ENCODE results near the gene SH3GL2.
"Not testable (repeated sequence)": the region's sequence is repeated elsewhere in the genome, so short reads cannot be mapped to it uniquely, and the experiment has no call there.

Gene SH3GL2

DNA sequence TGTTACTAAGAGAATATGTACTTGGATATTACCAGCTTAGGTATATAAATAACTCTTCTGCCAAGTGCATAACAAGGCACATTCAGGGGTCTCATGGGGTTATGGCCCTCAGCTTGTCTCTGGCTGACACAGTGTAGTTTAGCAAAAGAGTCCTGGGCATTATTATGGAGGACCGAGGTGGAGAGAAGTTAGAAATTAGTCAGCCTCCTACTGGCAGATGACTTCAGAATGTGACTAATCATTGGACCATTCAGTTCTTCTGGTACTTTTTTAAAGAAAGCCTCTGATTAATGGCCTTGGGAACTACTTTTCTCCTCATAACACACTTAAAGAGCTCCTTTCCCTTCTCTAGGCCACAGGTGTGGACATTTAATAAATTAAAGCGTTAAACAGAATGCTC, 178.9 kb downstream of the SH3GL2 start:
- no peaks in the 10 kb centered on the region for H3K27me3 ChIP-seq (ENCODE audit: low read depth, low read length)
- H3K36me3 ChIP-seq (ENCODE audit: control insufficient read depth in 1 of 2, insufficient read depth in 2 of 2, low read length in 2 of 2), result no peaks in the 10 kb centered on the region
- no peak overlapping the region for H3K27ac ChIP-seq (ENCODE audit: low read length)
- H3K9me3 ChIP-seq (ENCODE audit: control insufficient read depth in 1 of 2, low read length in 2 of 2), result peaks cover 0 to 5% of the 10 kb centered on the region in 2 donors
- no peak overlapping the region for H3K4me3 ChIP-seq (ENCODE audit: low read depth in 1 of 2, low read length in 2 of 2)
- no peaks in the 10 kb centered on the region for H3K4me1 ChIP-seq (ENCODE audit: control insufficient read depth in 1 of 2, insufficient read depth in 2 of 2, low read length in 2 of 2)

DNA sequence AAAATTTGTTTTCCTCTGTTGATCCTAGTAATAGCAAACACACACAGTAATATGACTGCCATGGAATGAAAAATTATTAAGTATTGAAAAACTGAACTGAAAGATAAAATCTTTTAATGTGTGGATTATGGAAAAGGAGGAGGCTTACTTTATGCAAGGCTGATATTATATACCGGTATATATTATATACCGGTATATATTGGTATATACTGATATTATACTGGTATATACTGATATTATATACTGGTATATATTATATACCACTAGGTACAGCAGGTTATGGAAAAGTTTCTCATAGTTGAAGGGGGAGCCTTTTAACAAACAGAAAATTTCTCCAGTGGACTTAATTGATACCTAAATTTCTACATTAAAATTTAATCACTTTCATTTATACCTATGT, 181.4 kb downstream of the SH3GL2 start:
- Histone ChIP-seq H3K9me3 (ENCODE audit: control insufficient read depth in 1 of 2, low read length in 2 of 2) (no peaks in the 10 kb centered on the region), H3K27ac (ENCODE audit: low read length) (no peak overlapping the region), H3K4me1 (ENCODE audit: control insufficient read depth in 1 of 2, insufficient read depth in 2 of 2, low read length in 2 of 2) (no peaks in the 10 kb centered on the region), H3K36me3 (ENCODE audit: control insufficient read depth in 1 of 2, insufficient read depth in 2 of 2, low read length in 2 of 2) (no peaks in the 10 kb centered on the region), H3K4me3 (ENCODE audit: low read depth in 1 of 2, low read length in 2 of 2) (no peak overlapping the region), H3K27me3 (ENCODE audit: low read depth, low read length) (no peaks in the 10 kb centered on the region)

DNA sequence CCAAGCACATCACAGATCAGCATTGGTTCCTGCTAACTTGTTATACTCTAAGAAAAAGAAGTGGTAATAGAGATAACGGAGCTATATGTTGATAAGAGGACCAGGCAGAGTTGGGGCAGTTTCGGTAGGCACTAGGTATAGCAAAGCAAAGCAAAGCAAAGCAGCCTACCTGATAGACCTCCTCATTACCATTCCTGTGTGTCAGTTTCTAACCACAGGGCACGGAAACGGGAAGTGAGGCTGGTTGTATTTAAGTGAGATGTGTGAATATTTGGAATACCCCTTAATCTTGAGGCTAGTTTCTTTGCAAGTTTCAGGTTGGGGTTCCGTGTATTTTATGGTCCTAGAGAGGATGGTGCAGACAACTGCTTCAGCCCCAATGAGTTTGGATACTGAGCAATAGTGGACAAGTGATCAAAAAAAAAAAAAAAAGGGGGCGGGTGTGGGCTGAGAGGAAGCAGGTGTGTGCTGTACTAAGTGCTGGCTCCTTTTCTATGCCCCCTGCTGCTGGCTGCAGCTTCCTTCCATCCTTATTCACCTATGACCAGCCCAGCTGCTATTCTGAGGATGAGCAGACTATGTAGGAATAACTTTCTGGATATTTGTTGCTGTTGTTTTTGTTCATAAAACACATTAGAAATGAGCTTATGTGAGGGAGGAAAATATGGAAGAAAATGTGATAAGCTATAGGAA, 183.3 kb downstream of the SH3GL2 start:
- Histone ChIP-seq H3K36me3 (ENCODE audit: control insufficient read depth in 1 of 2, insufficient read depth in 2 of 2, low read length in 2 of 2) (no peaks in the 10 kb centered on the region), H3K9me3 (ENCODE audit: control insufficient read depth in 1 of 2, low read length in 2 of 2) (no peaks in the 10 kb centered on the region), H3K27ac (ENCODE audit: low read length) (no peak overlapping the region), H3K27me3 (ENCODE audit: low read depth, low read length) (no peaks in the 10 kb centered on the region), H3K4me3 (ENCODE audit: low read depth in 1 of 2, low read length in 2 of 2) (no peak overlapping the region), H3K4me1 (ENCODE audit: control insufficient read depth in 1 of 2, insufficient read depth in 2 of 2, low read length in 2 of 2) (no peaks in the 10 kb centered on the region)

DNA sequence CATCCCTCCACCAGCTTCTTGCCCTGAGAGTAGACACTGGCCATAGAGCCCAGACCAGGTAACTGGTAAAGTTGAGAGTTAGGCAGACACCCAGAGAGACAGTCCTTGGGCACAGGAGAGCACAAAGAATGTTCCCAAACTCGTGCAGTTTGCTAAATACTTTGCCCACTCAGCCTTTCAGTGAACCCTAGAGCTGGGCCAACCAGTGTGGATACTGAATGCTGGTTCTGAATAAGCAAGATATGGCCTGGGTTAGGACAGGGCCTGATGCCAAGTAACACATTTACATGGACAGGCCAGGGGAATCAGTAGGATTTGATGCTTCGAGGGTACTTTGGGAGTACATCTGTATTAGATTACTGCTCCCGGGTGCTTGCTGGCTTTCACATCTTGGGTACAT, 185.4 kb downstream of the SH3GL2 start:
- no peaks in the 10 kb centered on the region for H3K36me3 ChIP-seq (ENCODE audit: control insufficient read depth in 1 of 2, insufficient read depth in 2 of 2, low read length in 2 of 2)
- no peaks in the 10 kb centered on the region for H3K9me3 ChIP-seq (ENCODE audit: control insufficient read depth in 1 of 2, low read length in 2 of 2)
- no peak overlapping the region for H3K4me3 ChIP-seq (ENCODE audit: low read depth in 1 of 2, low read length in 2 of 2)
- H3K27ac ChIP-seq (ENCODE audit: low read length), result no peak overlapping the region
- H3K27me3 ChIP-seq (ENCODE audit: low read depth, low read length), result no peaks in the 10 kb centered on the region
- no peaks in the 10 kb centered on the region for H3K4me1 ChIP-seq (ENCODE audit: control insufficient read depth in 1 of 2, insufficient read depth in 2 of 2, low read length in 2 of 2)

DNA sequence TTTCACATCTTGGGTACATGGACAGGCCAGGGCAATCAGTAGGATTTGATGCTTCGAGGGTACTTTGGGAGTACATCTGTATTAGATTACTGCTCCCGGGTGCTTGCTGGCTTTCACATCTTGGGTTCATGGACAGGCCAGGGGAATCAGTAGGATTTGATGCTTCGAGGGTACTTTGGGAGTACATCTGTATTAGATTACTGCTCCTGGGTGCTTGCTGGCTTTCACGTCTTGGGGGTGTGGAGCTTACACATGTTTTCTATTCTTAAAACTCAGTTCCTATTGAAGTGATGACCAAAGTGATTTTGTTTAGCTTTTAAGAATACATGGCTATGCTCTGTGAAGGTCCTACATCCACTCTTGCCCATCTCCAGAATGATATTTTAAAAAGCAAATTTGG, 186.3 kb downstream of the SH3GL2 start:
- not testable (repeated sequence) for H3K4me3 ChIP-seq (ENCODE audit: low read depth in 1 of 2, low read length in 2 of 2); H3K27me3 ChIP-seq (ENCODE audit: low read depth, low read length); H3K4me1 ChIP-seq (ENCODE audit: control insufficient read depth in 1 of 2, insufficient read depth in 2 of 2, low read length in 2 of 2); H3K36me3 ChIP-seq (ENCODE audit: control insufficient read depth in 1 of 2, insufficient read depth in 2 of 2, low read length in 2 of 2); H3K27ac ChIP-seq (ENCODE audit: low read length); H3K9me3 ChIP-seq (ENCODE audit: control insufficient read depth in 1 of 2, low read length in 2 of 2)

DNA sequence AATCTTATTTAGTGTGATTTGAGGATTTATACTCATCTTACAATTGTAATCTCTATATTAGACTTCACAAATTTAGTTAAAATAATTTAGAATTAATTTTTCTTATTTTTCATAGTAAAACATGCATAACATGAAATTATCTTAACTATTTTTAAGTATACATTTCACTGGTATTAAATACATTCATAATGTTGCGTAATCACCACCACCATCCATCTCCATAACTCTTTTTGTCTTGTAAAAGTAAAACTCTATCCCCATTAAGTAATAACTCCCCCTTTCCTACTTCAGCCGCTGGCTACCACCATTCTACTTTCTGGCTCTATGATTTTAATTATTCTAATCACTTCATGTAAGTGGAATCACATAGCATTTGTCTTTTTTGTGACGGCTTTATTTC, 193.4 kb downstream of the SH3GL2 start:
- Histone ChIP-seq H3K27me3 (ENCODE audit: low read depth, low read length) (no peaks in the 10 kb centered on the region), H3K9me3 (ENCODE audit: control insufficient read depth in 1 of 2, low read length in 2 of 2) (no peaks in the 10 kb centered on the region), H3K4me1 (ENCODE audit: control insufficient read depth in 1 of 2, insufficient read depth in 2 of 2, low read length in 2 of 2) (no peaks in the 10 kb centered on the region), H3K36me3 (ENCODE audit: control insufficient read depth in 1 of 2, insufficient read depth in 2 of 2, low read length in 2 of 2) (no peaks in the 10 kb centered on the region), H3K4me3 (ENCODE audit: low read depth in 1 of 2, low read length in 2 of 2) (no peak overlapping the region), H3K27ac (ENCODE audit: low read length) (no peak overlapping the region)

DNA sequence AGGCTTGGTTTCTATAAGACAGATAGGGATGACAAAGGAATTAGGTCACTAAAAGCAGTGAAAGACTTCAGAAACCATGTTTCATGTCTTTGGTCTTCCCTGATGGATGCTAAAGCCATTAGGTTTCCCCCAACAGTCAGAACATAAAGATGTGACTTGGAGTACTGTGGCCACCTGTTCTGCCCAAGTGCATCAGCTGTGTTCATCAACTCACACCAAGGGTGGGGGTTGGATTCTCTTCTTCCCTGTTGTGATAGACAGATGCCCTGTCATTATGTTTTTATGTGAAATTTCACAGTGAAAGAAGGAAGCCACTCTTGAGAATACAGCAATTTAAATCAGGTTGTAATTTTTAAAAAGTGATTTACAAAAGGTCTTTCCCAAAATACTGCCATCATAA, 196.8 kb downstream of the SH3GL2 start:
- H3K36me3 ChIP-seq (ENCODE audit: control insufficient read depth in 1 of 2, insufficient read depth in 2 of 2, low read length in 2 of 2), result no peaks in the 10 kb centered on the region
- H3K27ac ChIP-seq (ENCODE audit: low read length), result no peak overlapping the region
- no peaks in the 10 kb centered on the region for H3K4me1 ChIP-seq (ENCODE audit: control insufficient read depth in 1 of 2, insufficient read depth in 2 of 2, low read length in 2 of 2)
- H3K4me3 ChIP-seq (ENCODE audit: low read depth in 1 of 2, low read length in 2 of 2), result no peak overlapping the region
- H3K9me3 ChIP-seq (ENCODE audit: control insufficient read depth in 1 of 2, low read length in 2 of 2), result no peaks in the 10 kb centered on the region
- H3K27me3 ChIP-seq (ENCODE audit: low read depth, low read length), result no peaks in the 10 kb centered on the region

DNA sequence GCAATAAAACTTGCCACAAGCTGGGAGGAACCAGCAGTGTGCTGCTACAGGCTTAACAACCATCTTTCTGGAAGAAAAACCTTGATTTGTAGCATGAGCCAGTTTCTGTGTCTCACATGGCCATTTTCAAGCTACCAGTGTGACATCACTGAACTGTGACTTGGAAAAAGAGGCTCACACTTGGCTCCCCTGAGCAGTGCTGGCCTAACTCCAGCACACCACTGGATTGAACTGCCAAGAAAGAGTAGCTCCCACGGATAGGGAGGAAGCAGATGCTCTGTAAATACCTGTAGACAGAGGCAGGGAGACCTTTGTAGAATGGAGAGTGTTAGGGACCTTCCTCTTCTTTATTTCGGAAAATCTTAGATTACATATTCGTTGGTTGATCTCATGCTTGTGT, 197.9 kb downstream of the SH3GL2 start:
- no peak overlapping the region for H3K27ac ChIP-seq (ENCODE audit: low read length)
- H3K4me1 ChIP-seq (ENCODE audit: control insufficient read depth in 1 of 2, insufficient read depth in 2 of 2, low read length in 2 of 2), result no peaks in the 10 kb centered on the region

DNA sequence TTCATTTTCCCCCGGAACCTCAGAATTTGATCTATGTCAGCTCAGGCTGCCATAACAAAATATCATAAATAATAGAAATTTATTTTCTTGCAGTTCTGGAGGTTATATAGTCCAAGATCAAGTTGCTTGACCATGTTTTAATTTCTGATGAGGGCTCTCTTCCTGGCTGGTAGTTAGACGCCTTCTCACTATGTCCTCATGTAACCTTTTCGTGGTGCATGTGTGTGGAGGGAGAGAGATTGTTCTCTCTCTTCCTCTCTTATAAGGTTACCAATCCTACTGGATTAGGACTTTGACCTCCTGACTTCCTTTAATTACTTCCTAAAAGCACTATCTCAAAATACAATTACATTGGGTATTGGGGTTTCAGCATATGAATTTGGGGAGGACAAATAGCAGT, 198.6 kb downstream of the SH3GL2 start:
- H3K4me3 ChIP-seq (ENCODE audit: low read depth in 1 of 2, low read length in 2 of 2), result no peak overlapping the region
- H3K27me3 ChIP-seq (ENCODE audit: low read depth, low read length), result no peaks in the 10 kb centered on the region
- no peaks in the 10 kb centered on the region for H3K36me3 ChIP-seq (ENCODE audit: control insufficient read depth in 1 of 2, insufficient read depth in 2 of 2, low read length in 2 of 2)
- no peaks in the 10 kb centered on the region for H3K9me3 ChIP-seq (ENCODE audit: control insufficient read depth in 1 of 2, low read length in 2 of 2)
- H3K27ac ChIP-seq (ENCODE audit: low read length), result no peak overlapping the region
- no peaks in the 10 kb centered on the region for H3K4me1 ChIP-seq (ENCODE audit: control insufficient read depth in 1 of 2, insufficient read depth in 2 of 2, low read length in 2 of 2)

More for the DNA sequence above, 197.9 kb downstream of the SH3GL2 start:
- H3K4me3 ChIP-seq (ENCODE audit: low read depth in 1 of 2, low read length in 2 of 2), result no peak overlapping the region
- H3K9me3 ChIP-seq (ENCODE audit: control insufficient read depth in 1 of 2, low read length in 2 of 2), result no peaks in the 10 kb centered on the region
- H3K36me3 ChIP-seq (ENCODE audit: control insufficient read depth in 1 of 2, insufficient read depth in 2 of 2, low read length in 2 of 2), result no peaks in the 10 kb centered on the region
- no peaks in the 10 kb centered on the region for H3K27me3 ChIP-seq (ENCODE audit: low read depth, low read length)

DNA sequence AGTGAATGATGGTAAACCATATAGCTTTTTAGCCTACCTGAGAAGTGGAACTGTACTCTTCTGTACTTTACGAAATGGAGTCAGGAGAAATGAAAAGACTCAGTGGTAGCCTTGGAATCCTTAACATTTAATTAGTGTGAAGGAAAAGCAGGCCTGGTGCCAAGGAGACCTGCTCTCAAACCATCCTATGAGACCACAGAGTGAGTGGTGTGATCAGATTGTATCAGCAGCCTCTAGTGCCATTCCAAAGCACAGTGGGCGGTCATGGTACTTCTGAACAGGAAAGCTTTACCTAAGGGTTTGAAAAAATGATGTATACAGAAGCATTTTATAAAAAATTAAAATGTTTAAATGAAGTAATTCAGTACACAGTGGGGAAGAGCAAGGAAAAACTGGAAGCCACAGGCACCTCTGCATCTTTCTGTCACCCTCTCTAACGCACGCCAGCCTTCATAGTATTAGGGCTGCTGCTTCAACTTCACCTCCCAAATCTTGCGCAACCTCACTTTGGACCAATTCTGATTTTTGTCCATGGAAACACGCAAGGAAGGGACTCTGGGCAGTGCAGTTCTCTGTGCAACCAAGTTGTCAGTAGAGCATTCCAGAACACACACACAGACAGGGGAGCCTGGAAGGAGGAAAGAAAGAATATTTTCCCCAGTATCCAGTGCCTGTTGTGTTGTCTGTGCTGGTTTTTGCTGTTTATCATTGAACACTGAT, 203.7 kb downstream of the SH3GL2 start:
- H3K27ac ChIP-seq (ENCODE audit: low read length), result no peak overlapping the region
- H3K4me1 ChIP-seq (ENCODE audit: control insufficient read depth in 1 of 2, insufficient read depth in 2 of 2, low read length in 2 of 2), result no peaks in the 10 kb centered on the region
- H3K9me3 ChIP-seq (ENCODE audit: control insufficient read depth in 1 of 2, low read length in 2 of 2), result no peaks in the 10 kb centered on the region
- H3K4me3 ChIP-seq (ENCODE audit: low read depth in 1 of 2, low read length in 2 of 2), result no peak overlapping the region
- no peaks in the 10 kb centered on the region for H3K27me3 ChIP-seq (ENCODE audit: low read depth, low read length)
- H3K36me3 ChIP-seq (ENCODE audit: control insufficient read depth in 1 of 2, insufficient read depth in 2 of 2, low read length in 2 of 2), result no peaks in the 10 kb centered on the region

DNA sequence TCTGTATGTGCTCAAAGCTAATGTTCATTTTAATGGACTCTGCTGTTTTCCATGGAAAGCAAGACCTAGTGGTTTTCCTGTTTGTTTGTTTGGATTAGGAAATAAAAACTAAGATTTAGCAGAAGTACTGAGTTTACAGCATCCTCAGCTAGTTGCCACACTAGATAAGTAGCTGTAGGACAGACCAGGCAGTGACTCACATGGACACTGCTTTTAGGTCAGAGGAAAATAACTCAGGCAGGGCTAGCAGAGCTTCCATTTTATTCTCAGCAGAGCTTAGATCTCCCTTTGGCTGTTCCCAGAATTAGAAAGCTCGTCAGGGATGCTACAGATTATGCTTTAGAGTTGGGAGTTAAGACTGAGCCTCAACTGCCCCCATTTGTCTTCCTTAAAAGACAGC, 204.4 kb downstream of the SH3GL2 start:
- no peaks in the 10 kb centered on the region for H3K36me3 ChIP-seq (ENCODE audit: control insufficient read depth in 1 of 2, insufficient read depth in 2 of 2, low read length in 2 of 2)
- H3K27ac ChIP-seq (ENCODE audit: low read length), result no peak overlapping the region
- H3K4me3 ChIP-seq (ENCODE audit: low read depth in 1 of 2, low read length in 2 of 2), result no peak overlapping the region
- no peaks in the 10 kb centered on the region for H3K9me3 ChIP-seq (ENCODE audit: control insufficient read depth in 1 of 2, low read length in 2 of 2)
- no peaks in the 10 kb centered on the region for H3K4me1 ChIP-seq (ENCODE audit: control insufficient read depth in 1 of 2, insufficient read depth in 2 of 2, low read length in 2 of 2)
- H3K27me3 ChIP-seq (ENCODE audit: low read depth, low read length), result no peaks in the 10 kb centered on the region

DNA sequence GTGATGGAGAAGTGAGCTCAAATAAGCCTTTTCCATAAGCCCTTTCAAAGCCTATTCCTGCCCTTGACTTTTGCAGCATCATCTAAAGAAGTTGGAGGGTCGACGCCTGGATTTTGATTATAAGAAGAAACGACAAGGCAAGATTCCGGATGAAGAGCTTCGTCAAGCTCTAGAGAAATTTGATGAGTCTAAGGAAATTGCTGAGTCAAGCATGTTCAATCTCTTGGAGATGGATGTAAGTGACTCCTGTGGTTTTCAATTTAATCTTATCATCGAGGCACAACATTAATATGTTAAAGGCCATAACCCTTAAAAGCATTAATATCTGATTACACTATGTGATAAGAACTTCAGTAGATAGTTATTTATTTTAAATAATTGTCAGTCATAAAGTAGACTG, 210.4 kb downstream of the SH3GL2 start:
- no peak overlapping the region for H3K27ac ChIP-seq (ENCODE audit: low read length)
- no peak overlapping the region for H3K4me3 ChIP-seq (ENCODE audit: low read depth in 1 of 2, low read length in 2 of 2)
- H3K4me1 ChIP-seq (ENCODE audit: control insufficient read depth in 1 of 2, insufficient read depth in 2 of 2, low read length in 2 of 2), result no peaks in the 10 kb centered on the region
- no peaks in the 10 kb centered on the region for H3K36me3 ChIP-seq (ENCODE audit: control insufficient read depth in 1 of 2, insufficient read depth in 2 of 2, low read length in 2 of 2)
- H3K27me3 ChIP-seq (ENCODE audit: low read depth, low read length), result no peaks in the 10 kb centered on the region
- H3K9me3 ChIP-seq (ENCODE audit: control insufficient read depth in 1 of 2, low read length in 2 of 2), result no peaks in the 10 kb centered on the region
